WTC11 (cell line): Measurements from ENCODE around the gene PNCK. TPM values are rescaled to one million over a fixed set of nuclear protein-coding genes. Genes with fewer than 3 reads are reported as not detected.

Experiments
- ATAC-seq: fragments of 200-7000 bp; cut with Tn5 transposase; 2 replicates; pipeline ENCODE4 v1.10.0; 2021; ENCODE audit warnings: mild to moderate bottlenecking, moderate library complexity
- CTCF ChIA-PET: fragments of 300-600 bp; sonication (Branson Sonifier 250); formaldehyde crosslinking; loops from one replicate; lab custom pipeline; 2021; ENCODE audit warnings: antibody characterized with exemption; lab: Charles Lee
- POLR2A ChIA-PET: fragments of 350-600 bp; sonication (Branson Sonifier 250); formaldehyde crosslinking; loops from one replicate; lab custom pipeline; 2021; ENCODE audit warnings: antibody characterized with exemption; lab: Charles Lee
- DNase-seq: peaks from one replicate; pipeline ENCODE4 v3.0.0; 2021; ENCODE audit warnings: low spot score
- H3K27ac Mint-ChIP-seq: 2 replicates; pipeline ENCODE4 v1.8.0; 2021; ENCODE audit warnings: mixed read lengths
- H3K27me3 Mint-ChIP-seq: 2 replicates; pipeline ENCODE4 v1.8.0; 2021; ENCODE audit warnings: low read depth, mild to moderate bottlenecking, moderate library complexity, mixed read lengths
- H3K36me3 Mint-ChIP-seq: 2 replicates; pipeline ENCODE4 v1.8.0; 2021; ENCODE audit warnings: mixed read lengths
- H3K4me1 Mint-ChIP-seq: 2 replicates; pipeline ENCODE4 v1.8.0; 2022; ENCODE audit warnings: mixed read lengths
- H3K4me3 Mint-ChIP-seq: 2 replicates; pipeline ENCODE4 v1.8.0; 2021; ENCODE audit warnings: mild to moderate bottlenecking, moderate library complexity, mixed read lengths
- H3K9me3 Mint-ChIP-seq: 2 replicates; pipeline ENCODE4 v1.8.0; 2021; ENCODE audit warnings: mixed read lengths
- E2F5 ChIP-seq: sonication (generic); formaldehyde crosslinking; IDR thresholded peaks from 2 replicates; pipeline ENCODE4 v1.8.1; 2022; ENCODE audit warnings: mild to moderate bottlenecking, moderate library complexity, missing genetic modification reagents
- ELF4 ChIP-seq: sonication (generic); formaldehyde crosslinking; IDR thresholded peaks from 2 replicates; pipeline ENCODE4 v1.8.1; 2022; ENCODE audit warnings: low read depth, mild to moderate bottlenecking, moderate library complexity, missing genetic modification reagents
- ESRRA ChIP-seq: sonication (generic); formaldehyde crosslinking; IDR thresholded peaks from 2 replicates; pipeline ENCODE4 v1.8.1; 2022; ENCODE audit warnings: mild to moderate bottlenecking, missing genetic modification reagents, borderline replicate concordance
- FOXK1 ChIP-seq: sonication (generic); formaldehyde crosslinking; IDR thresholded peaks from 2 replicates; pipeline ENCODE4 v1.8.0; 2022; ENCODE audit warnings: mild to moderate bottlenecking, moderate library complexity, missing genetic modification reagents
- NFE2L1 ChIP-seq: sonication (generic); formaldehyde crosslinking; IDR thresholded peaks from 2 replicates; pipeline ENCODE4 v1.8.1; 2023; ENCODE audit warnings: missing genetic modification reagents
- NR2C2 ChIP-seq: sonication (generic); formaldehyde crosslinking; IDR thresholded peaks from 2 replicates; pipeline ENCODE4 v1.8.0; 2022; ENCODE audit warnings: mild to moderate bottlenecking, missing genetic modification reagents
- RELA ChIP-seq: sonication (generic); formaldehyde crosslinking; IDR thresholded peaks from 2 replicates; pipeline ENCODE4 v1.8.1; 2022; ENCODE audit warnings: missing genetic modification reagents, mild to moderate bottlenecking, borderline replicate concordance
- SMAD3 ChIP-seq: sonication (generic); formaldehyde crosslinking; IDR thresholded peaks from 2 replicates; pipeline ENCODE4 v1.8.0; 2022; ENCODE audit warnings: missing genetic modification reagents, mild to moderate bottlenecking, borderline replicate concordance
- SP1 ChIP-seq: sonication (generic); formaldehyde crosslinking; conservative IDR thresholded peaks from 2 replicates; pipeline ENCODE4 v1.8.1; 2022; ENCODE audit warnings: missing genetic modification reagents
- TEAD1 ChIP-seq: sonication (generic); formaldehyde crosslinking; IDR thresholded peaks from 2 replicates; pipeline ENCODE4 v1.8.0; 2022; ENCODE audit warnings: mild to moderate bottlenecking, missing genetic modification reagents
- USF2 ChIP-seq: sonication (generic); formaldehyde crosslinking; IDR thresholded peaks from 2 replicates; pipeline ENCODE4 v1.8.1; 2023; ENCODE audit warnings: mild to moderate bottlenecking, missing genetic modification reagents, moderate library complexity
- ZNF219 ChIP-seq: sonication (generic); formaldehyde crosslinking; IDR thresholded peaks from 2 replicates; pipeline ENCODE4 v1.8.0; 2023; ENCODE audit warnings: missing genetic modification reagents, mild to moderate bottlenecking, borderline replicate concordance
- ZNF512 ChIP-seq: sonication (generic); formaldehyde crosslinking; IDR thresholded peaks from 2 replicates; pipeline ENCODE4 v1.8.1; 2022; ENCODE audit warnings: missing genetic modification reagents, borderline replicate concordance
- ZNF671 ChIP-seq: fragments of 250-450 bp; sonication (Bioruptor Pico); IDR thresholded peaks from 2 replicates; pipeline ENCODE4 v1.8.0; 2021; ENCODE audit warnings: mild to moderate bottlenecking
- total RNA-seq: library from RNA; stranded (reverse); gene quantifications from 3 replicates; pipeline ENCODE4 v1.2.3, GENCODE V29; 2021
- TF ChIP-seq, protein P1 (sequence below): sonication (generic); formaldehyde crosslinking; IDR thresholded peaks from 2 replicates; pipeline ENCODE4 v1.8.1; 2023; ENCODE audit warnings: mild to moderate bottlenecking, missing genetic modification reagents, borderline replicate concordance
- TF ChIP-seq, protein P2 (sequence below): sonication (generic); formaldehyde crosslinking; IDR thresholded peaks from 2 replicates; pipeline ENCODE4 v1.8.1; 2022; ENCODE audit warnings: low read depth, mild to moderate bottlenecking, moderate library complexity, missing genetic modification reagents, borderline replicate concordance
- TF ChIP-seq, protein P3 (sequence below): sonication (generic); formaldehyde crosslinking; conservative IDR thresholded peaks from 2 replicates; pipeline ENCODE4 v1.8.1; 2022; ENCODE audit warnings: mild to moderate bottlenecking, missing genetic modification reagents

PNCK gene
- total RNA-seq, 1 experiment from 2014 or later, result 8.6 TPM

GRCh38 chrX:153701706-153702105 is 28.1 kb upstream of the PNCK start (continued):
- TF ChIP-seq, protein P1, sequence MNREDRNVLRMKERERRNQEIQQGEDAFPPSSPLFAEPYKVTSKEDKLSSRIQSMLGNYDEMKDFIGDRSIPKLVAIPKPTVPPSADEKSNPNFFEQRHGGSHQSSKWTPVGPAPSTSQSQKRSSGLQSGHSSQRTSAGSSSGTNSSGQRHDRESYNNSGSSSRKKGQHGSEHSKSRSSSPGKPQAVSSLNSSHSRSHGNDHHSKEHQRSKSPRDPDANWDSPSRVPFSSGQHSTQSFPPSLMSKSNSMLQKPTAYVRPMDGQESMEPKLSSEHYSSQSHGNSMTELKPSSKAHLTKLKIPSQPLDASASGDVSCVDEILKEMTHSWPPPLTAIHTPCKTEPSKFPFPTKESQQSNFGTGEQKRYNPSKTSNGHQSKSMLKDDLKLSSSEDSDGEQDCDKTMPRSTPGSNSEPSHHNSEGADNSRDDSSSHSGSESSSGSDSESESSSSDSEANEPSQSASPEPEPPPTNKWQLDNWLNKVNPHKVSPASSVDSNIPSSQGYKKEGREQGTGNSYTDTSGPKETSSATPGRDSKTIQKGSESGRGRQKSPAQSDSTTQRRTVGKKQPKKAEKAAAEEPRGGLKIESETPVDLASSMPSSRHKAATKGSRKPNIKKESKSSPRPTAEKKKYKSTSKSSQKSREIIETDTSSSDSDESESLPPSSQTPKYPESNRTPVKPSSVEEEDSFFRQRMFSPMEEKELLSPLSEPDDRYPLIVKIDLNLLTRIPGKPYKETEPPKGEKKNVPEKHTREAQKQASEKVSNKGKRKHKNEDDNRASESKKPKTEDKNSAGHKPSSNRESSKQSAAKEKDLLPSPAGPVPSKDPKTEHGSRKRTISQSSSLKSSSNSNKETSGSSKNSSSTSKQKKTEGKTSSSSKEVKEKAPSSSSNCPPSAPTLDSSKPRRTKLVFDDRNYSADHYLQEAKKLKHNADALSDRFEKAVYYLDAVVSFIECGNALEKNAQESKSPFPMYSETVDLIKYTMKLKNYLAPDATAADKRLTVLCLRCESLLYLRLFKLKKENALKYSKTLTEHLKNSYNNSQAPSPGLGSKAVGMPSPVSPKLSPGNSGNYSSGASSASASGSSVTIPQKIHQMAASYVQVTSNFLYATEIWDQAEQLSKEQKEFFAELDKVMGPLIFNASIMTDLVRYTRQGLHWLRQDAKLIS (CRISPR knock-in tag), result no peak
- no peak for TF ChIP-seq ZNF219 (CRISPR knock-in tag)
- TF ChIP-seq ZNF512 (CRISPR knock-in tag), result no peak
- no peak for TF ChIP-seq TEAD1
- TF ChIP-seq ESRRA (CRISPR knock-in tag), result no peak
- no peak for TF ChIP-seq NR2C2 (CRISPR knock-in tag)
- TF ChIP-seq ZNF671 (CRISPR knock-in tag), result no peak
- TF ChIP-seq RELA (CRISPR knock-in tag), result no peak

DNA sequence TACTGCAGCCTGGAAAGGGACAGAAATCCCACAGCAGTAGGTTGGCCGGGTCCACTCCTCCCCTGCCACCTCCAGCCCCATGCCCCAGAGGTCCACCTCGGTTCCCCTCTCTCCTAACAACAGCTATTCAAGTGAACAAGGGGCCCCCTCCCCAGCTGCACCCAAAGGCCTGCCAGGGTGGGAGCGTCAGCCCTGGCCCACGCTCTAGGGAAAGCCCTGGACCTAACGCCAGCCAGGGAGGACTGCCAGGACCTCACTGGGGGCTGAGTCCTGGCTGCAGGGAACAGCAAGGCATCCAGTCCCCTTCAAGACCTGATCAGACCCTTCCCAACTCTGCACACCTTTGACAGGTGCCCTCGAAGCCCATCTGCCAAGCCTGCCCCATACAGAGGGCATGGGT is 27.4 kb upstream of the PNCK start:
- Mint-ChIP-seq H3K27ac (no peak overlapping the region), H3K4me1 (no peaks in the 10 kb centered on the region), H3K4me3 (no peak overlapping the region), H3K27me3 (no peaks in the 10 kb centered on the region), H3K9me3 (no peaks in the 10 kb centered on the region), H3K36me3 (peaks cover 4% of the 10 kb centered on the region; the same call in 1 of the 2 replicates)
- ChIA-PET CTCF (no interaction called here), POLR2A (no interaction called here)
- TF ChIP-seq, protein P2, sequence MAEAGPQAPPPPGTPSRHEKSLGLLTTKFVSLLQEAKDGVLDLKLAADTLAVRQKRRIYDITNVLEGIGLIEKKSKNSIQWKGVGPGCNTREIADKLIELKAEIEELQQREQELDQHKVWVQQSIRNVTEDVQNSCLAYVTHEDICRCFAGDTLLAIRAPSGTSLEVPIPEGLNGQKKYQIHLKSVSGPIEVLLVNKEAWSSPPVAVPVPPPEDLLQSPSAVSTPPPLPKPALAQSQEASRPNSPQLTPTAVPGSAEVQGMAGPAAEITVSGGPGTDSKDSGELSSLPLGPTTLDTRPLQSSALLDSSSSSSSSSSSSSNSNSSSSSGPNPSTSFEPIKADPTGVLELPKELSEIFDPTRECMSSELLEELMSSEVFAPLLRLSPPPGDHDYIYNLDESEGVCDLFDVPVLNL, result no peak
- TF ChIP-seq, protein P3, sequence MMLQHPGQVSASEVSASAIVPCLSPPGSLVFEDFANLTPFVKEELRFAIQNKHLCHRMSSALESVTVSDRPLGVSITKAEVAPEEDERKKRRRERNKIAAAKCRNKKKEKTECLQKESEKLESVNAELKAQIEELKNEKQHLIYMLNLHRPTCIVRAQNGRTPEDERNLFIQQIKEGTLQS, result no peak
- no peak for TF ChIP-seq NFE2L1 (CRISPR knock-in tag)
- TF ChIP-seq USF2 (CRISPR knock-in tag), result no peak
- no peak for TF ChIP-seq ELF4
- TF ChIP-seq FOXK1 (CRISPR knock-in tag), result no peak
- no peak for TF ChIP-seq RELA (CRISPR knock-in tag)
- TF ChIP-seq SMAD3, result no peak
- no peak for TF ChIP-seq SP1 (CRISPR knock-in tag)
- no peak for TF ChIP-seq E2F5 (CRISPR knock-in tag)
- ATAC-seq, result no peak
- DNase-seq, result no peak
